HCT116 (cell line): ENCODE data around the gene USP31. TPM values are rescaled to one million over a fixed set of nuclear protein-coding genes. Genes with fewer than 3 reads are reported as not detected.
A peak's percentile ranks its signal among the peaks of the same experiment; 100 is the strongest.

Source experiments
- ATAC-seq: fragments of 200-7000 bp; cut with Tn5 transposase; 2 replicates; pipeline ENCODE4 v1.9.1; 2020; ENCODE audit warnings: mild to moderate bottlenecking, moderate library complexity
- BruUV-seq: library from RNA; stranded (reverse); fragments of 400-500 nt; replicated peaks from 2 replicates; lab custom pipeline; 2021; lab: Mats Ljungman, UMichigan
- CTCF ChIA-PET: fragments of 300-600 bp; sonication (Branson Sonifier 250); formaldehyde crosslinking; loops from one replicate; lab custom pipeline; 2021; ENCODE audit warnings: antibody characterized with exemption; lab: Charles Lee
- POLR2A ChIA-PET: fragments of 300-600, 350-600 bp; sonication (Branson Sonifier 250); formaldehyde crosslinking; loops from one replicate; lab custom pipeline; 2021; ENCODE audit warnings: antibody characterized with exemption; lab: Charles Lee
- RAD21 ChIA-PET, 2 experiments: fragments of 300-600 bp; sonication (Branson Sonifier 250); formaldehyde crosslinking; loops; one replicate each; lab custom pipeline; 2023; ENCODE audit warnings: low total read pairs in 2 of 2; ENCODE audit not compliant: uncharacterized antibody in 2 of 2, unreplicated experiment in 2 of 2, low non-redundant PET in 1 of 2; lab: Charles Lee
- DNase-seq: peaks from one replicate; pipeline ENCODE4 v3.0.0-alpha.2; 2010; ENCODE audit warnings: low read depth, low spot score
- H2AFZ ChIP-seq: fragments of 200-600 bp; shearing (Covaris generic), sonication (generic); 2 replicates; pipeline ENCODE4 v1.6.1; 2017; ENCODE audit warnings: low read depth, mixed run types, mixed read lengths, antibody characterized with exemption, low read length; ENCODE audit not compliant: poor library complexity, severe bottlenecking
- H3K27ac ChIP-seq: 2 replicates; pipeline ENCODE4 v1.5.1; 2012; ENCODE audit warnings: low read depth, low read length
- H3K27me3 ChIP-seq: fragments of 200-600 bp; sonication (generic); 2 replicates; pipeline ENCODE4 v1.6.1; 2016; ENCODE audit warnings: mixed run types, low read length, mixed read lengths; ENCODE audit not compliant: insufficient read depth
- H3K36me3 ChIP-seq, 2 experiments: fragments of 200-500 bp in 1 of 2; fragments of 200-600 bp in 1 of 2; sonication (Bioruptor generic) in 1 of 2; sonication (generic) in 1 of 2; 2 replicates each; pipeline versions ENCODE4 v1.5.1 to v1.6.1; 2014 to 2016; ENCODE audit warnings: low read length in 2 of 2, inconsistent platforms in 1 of 2, mixed read lengths in 1 of 2, mixed run types in 1 of 2; ENCODE audit not compliant: insufficient read depth in 2 of 2, control insufficient read depth in 1 of 2
- H3K4me1 ChIP-seq, 2 experiments: fragments of 200-600 bp in 1 of 2; sonication (generic) in 1 of 2; 2 replicates each; pipeline versions ENCODE4 v1.5.1 to v1.6.1; 2012 to 2017; ENCODE audit warnings: low read length in 2 of 2, inconsistent platforms in 1 of 2, mild to moderate bottlenecking in 1 of 2, mixed read lengths in 1 of 2, mixed run types in 1 of 2, moderate library complexity in 1 of 2; ENCODE audit not compliant: insufficient read depth in 2 of 2, control insufficient read depth in 1 of 2
- H3K4me2 ChIP-seq: fragments of 200-600 bp; sonication (generic); 2 replicates; pipeline ENCODE4 v1.6.1; 2017; ENCODE audit warnings: mixed run types, low read length, mixed read lengths
- H3K4me3 ChIP-seq, 2 experiments: fragments of 200-600 bp in 1 of 2; sonication (generic) in 1 of 2; replicated peaks in 1 of 2; 2 replicates each; pipeline ENCODE4 v1.5.1; 2011 to 2016; ENCODE audit warnings: low read length in 2 of 2, control low read depth in 1 of 2, low read depth in 1 of 2, mild to moderate bottlenecking in 1 of 2, mixed read lengths in 1 of 2, mixed run types in 1 of 2
- H3K79me2 ChIP-seq: fragments of 200-600 bp; sonication (generic); 2 replicates; pipeline ENCODE4 v1.6.1; 2017; ENCODE audit warnings: mild to moderate bottlenecking, mixed run types, low read length, moderate library complexity, mixed read lengths; ENCODE audit not compliant: insufficient read depth
- H3K9ac ChIP-seq: fragments of 200-600 bp; sonication (generic); 2 replicates; pipeline ENCODE4 v1.6.1; 2016; ENCODE audit warnings: low read length, mixed read lengths
- H3K9me2 ChIP-seq: fragments of 200-600 bp; sonication (generic), shearing (Covaris generic); 2 replicates; pipeline ENCODE4 v1.6.1; 2017; ENCODE audit warnings: mixed run types, mild to moderate bottlenecking, moderate library complexity; ENCODE audit not compliant: insufficient read depth
- H3K9me3 ChIP-seq, 2 experiments: fragments of 200-500 bp in 1 of 2; fragments of 200-600 bp in 1 of 2; sonication (Bioruptor generic) in 1 of 2; sonication (generic) in 1 of 2; 2 replicates each; pipeline ENCODE4 v1.6.1; 2014 to 2017; ENCODE audit warnings: low read length in 2 of 2, mixed read lengths in 2 of 2, inconsistent platforms in 1 of 2, low read depth in 1 of 2, mild to moderate bottlenecking in 1 of 2, mixed run types in 1 of 2, moderate library complexity in 1 of 2; ENCODE audit not compliant: control insufficient read depth in 1 of 2, insufficient read depth in 1 of 2
- H4K20me1 ChIP-seq: fragments of 200-600 bp; sonication (generic), shearing (Covaris generic); 2 replicates; pipeline ENCODE4 v1.6.1; 2017; ENCODE audit warnings: mixed run types, mild to moderate bottlenecking, moderate library complexity; ENCODE audit not compliant: insufficient read depth
- ATF3 ChIP-seq: IDR thresholded peaks from 2 replicates; pipeline ENCODE4 v1.6.1; 2012
- ELF1 ChIP-seq: IDR thresholded peaks from 2 replicates; pipeline ENCODE4 v1.6.1; 2012; ENCODE audit warnings: low read depth, borderline replicate concordance
- POLR2AphosphoS5 ChIP-seq: IDR thresholded peaks from 2 replicates; pipeline ENCODE4 v1.6.1; 2011; ENCODE audit warnings: mild to moderate bottlenecking, low read depth, low read length, moderate library complexity
- RAD21 ChIP-seq: IDR thresholded peaks from 2 replicates; pipeline ENCODE4 v1.6.1; 2012; ENCODE audit warnings: low read depth, mild to moderate bottlenecking
- ZFX ChIP-seq: fragments of 450-650 bp; IDR thresholded peaks from 2 replicates; pipeline ENCODE4 v1.6.1; 2017
- ZNF274 ChIP-seq: fragments of 200-500 bp; sonication (Bioruptor generic); IDR thresholded peaks from 2 replicates; pipeline ENCODE4 v1.6.1; 2014; ENCODE audit warnings: mild to moderate bottlenecking, low read depth, low read length, inconsistent platforms
- intact Hi-C: fragments of 100-400 bp; cut with micrococcal nuclease; formaldehyde crosslinking; loops from 2 replicates; pipeline ENCODE4 v1.10.0; 2022
- total RNA-seq: library from RNA; stranded (reverse); gene quantifications from one replicate; pipeline ENCODE4 v1.2.1, GENCODE V29; 2021; ENCODE audit not compliant: unreplicated experiment
- TF ChIP-seq, protein P1 (sequence below): IDR thresholded peaks from 2 replicates; pipeline ENCODE4 v1.6.1; 2012; ENCODE audit warnings: low read depth
- TF ChIP-seq, protein P2 (sequence below), 3 experiments: fragments of 200-600 bp in 1 of 3; sonication (generic) in 1 of 3; IDR thresholded peaks in 2 of 3; conservative IDR thresholded peaks in 1 of 3; 2 replicates each; pipeline ENCODE4 v1.5.1; 2012 to 2017; ENCODE audit warnings: low read depth in 2 of 3, low read length in 2 of 3, antibody characterized with exemption in 1 of 3, borderline replicate concordance in 1 of 3, control low read depth in 1 of 3, mild to moderate bottlenecking in 1 of 3, mixed read lengths in 1 of 3, mixed run types in 1 of 3, moderate library complexity in 1 of 3; ENCODE audit not compliant: insufficient read depth in 1 of 3

The USP31 gene
- total RNA-seq, 1 experiment from 2014 or later: 12.2 TPM

DNA sequence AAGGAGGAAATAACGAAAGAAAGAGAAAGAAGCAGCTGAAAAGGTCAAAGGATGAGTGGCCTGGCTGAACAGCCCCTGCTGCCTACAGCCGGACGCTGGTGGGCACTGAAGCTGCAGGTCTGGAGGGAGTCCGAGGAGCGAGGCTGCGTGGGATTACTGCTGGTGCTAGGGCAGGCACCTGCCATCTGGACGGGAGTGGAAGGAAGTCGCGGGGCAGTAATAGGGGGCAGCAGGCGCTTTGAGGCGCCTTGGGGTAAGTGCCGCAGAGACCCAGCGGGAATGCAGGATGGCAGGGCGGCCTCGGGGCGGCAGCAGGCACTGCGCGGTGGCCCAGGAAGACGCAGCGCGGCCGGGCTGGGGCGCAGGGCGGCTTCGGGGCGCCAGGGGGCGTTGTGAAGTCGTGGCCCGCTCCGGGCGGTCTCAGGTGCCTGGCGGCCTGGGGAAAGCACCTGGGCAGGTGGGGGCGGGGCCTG is 33.0 kb upstream of the USP31 start:
- POLR2A ChIA-PET: no interaction called here
- Histone ChIP-seq H3K9me2 (no peaks in the 10 kb centered on the region), H3K9me3 (no peaks in the 10 kb centered on the region), H3K4me3 (no peak overlapping the region), H3K27me3 (peaks cover 23% of the 10 kb centered on the region; the same call in 1 of the 2 replicates), H3K4me1 (peaks cover 0 to 4% of the 10 kb centered on the region in 2 experiments; a peak in 2 of 4 replicates), H3K27ac (no peak overlapping the region), H3K9ac (no peak overlapping the region), H3K4me2 (peak overlapping the region; percentile 62), H3K36me3 (no peaks in the 10 kb centered on the region), H3K79me2 (no peaks in the 10 kb centered on the region), H4K20me1 (no peaks in the 10 kb centered on the region), H2AFZ (peak overlapping the region; percentile 78)
- DNase-seq (peak; percentile 57), ATAC-seq (peak; percentile 99)
- BruUV-seq: no TSS peak
- TF ChIP-seq ZFX (no peak), ELF1 (no peak), ZNF274 (no peak), RAD21 (peak; percentile 89), POLR2AphosphoS5 (no peak), ATF3 (no peak)
- TF ChIP-seq, protein P1, sequence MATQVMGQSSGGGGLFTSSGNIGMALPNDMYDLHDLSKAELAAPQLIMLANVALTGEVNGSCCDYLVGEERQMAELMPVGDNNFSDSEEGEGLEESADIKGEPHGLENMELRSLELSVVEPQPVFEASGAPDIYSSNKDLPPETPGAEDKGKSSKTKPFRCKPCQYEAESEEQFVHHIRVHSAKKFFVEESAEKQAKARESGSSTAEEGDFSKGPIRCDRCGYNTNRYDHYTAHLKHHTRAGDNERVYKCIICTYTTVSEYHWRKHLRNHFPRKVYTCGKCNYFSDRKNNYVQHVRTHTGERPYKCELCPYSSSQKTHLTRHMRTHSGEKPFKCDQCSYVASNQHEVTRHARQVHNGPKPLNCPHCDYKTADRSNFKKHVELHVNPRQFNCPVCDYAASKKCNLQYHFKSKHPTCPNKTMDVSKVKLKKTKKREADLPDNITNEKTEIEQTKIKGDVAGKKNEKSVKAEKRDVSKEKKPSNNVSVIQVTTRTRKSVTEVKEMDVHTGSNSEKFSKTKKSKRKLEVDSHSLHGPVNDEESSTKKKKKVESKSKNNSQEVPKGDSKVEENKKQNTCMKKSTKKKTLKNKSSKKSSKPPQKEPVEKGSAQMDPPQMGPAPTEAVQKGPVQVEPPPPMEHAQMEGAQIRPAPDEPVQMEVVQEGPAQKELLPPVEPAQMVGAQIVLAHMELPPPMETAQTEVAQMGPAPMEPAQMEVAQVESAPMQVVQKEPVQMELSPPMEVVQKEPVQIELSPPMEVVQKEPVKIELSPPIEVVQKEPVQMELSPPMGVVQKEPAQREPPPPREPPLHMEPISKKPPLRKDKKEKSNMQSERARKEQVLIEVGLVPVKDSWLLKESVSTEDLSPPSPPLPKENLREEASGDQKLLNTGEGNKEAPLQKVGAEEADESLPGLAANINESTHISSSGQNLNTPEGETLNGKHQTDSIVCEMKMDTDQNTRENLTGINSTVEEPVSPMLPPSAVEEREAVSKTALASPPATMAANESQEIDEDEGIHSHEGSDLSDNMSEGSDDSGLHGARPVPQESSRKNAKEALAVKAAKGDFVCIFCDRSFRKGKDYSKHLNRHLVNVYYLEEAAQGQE: no peak
- TF ChIP-seq, protein P2, sequence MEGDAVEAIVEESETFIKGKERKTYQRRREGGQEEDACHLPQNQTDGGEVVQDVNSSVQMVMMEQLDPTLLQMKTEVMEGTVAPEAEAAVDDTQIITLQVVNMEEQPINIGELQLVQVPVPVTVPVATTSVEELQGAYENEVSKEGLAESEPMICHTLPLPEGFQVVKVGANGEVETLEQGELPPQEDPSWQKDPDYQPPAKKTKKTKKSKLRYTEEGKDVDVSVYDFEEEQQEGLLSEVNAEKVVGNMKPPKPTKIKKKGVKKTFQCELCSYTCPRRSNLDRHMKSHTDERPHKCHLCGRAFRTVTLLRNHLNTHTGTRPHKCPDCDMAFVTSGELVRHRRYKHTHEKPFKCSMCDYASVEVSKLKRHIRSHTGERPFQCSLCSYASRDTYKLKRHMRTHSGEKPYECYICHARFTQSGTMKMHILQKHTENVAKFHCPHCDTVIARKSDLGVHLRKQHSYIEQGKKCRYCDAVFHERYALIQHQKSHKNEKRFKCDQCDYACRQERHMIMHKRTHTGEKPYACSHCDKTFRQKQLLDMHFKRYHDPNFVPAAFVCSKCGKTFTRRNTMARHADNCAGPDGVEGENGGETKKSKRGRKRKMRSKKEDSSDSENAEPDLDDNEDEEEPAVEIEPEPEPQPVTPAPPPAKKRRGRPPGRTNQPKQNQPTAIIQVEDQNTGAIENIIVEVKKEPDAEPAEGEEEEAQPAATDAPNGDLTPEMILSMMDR (IDR thresholded peaks at IDR 0.05 in 2 of 3, conservative IDR thresholded peaks at IDR 0.05 in 1 of 3; ENCODE audit: borderline replicate concordance in 1 of 3, insufficient read depth in 1 of 3, low read depth in 2 of 3, low read length in 2 of 3): peak; percentile 87 to 98 (median 92)
- intact Hi-C loops: loop anchor here (1.0 to 5.0 kb wide), 2 partner anchors 252 to 855 kb away; no protein-coding TSS in a partner anchor
- CTCF ChIA-PET: interaction anchor here (1.2 to 6.2 kb wide), 3 partner anchors 16 to 253 kb away, joined by 3 to 76 read pairs (median 3); no protein-coding TSS in a partner anchor
- RAD21 ChIA-PET: interaction anchor here in 1 of 2 experiments (0.7 kb wide), 1 partner anchor 200 kb away, joined by 3 read pairs; no protein-coding TSS in a partner anchor
